ENCODE data around the gene NECAB2.

DNA sequence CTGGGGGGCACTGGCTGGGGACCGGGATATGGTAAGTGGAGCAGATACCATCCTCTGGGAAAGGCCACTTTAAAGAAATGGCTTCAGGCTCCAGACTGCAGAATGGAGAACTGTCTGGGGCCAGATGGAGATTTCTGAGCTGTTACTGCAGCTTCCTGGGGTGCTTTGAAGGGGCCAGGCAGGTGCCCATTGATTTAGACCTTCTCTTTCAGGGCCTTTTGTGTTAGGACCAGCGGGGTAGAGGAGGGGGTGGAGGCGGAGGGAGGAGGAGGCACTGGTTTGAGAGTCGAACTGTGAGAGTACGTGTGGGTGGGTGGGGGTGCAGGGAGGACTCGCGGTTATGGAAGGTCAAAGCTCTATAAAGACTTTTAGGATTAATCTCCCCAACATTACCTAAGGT lies 11.4 kb downstream of the NECAB2 start:
- TF ChIP-seq, protein P1, sequence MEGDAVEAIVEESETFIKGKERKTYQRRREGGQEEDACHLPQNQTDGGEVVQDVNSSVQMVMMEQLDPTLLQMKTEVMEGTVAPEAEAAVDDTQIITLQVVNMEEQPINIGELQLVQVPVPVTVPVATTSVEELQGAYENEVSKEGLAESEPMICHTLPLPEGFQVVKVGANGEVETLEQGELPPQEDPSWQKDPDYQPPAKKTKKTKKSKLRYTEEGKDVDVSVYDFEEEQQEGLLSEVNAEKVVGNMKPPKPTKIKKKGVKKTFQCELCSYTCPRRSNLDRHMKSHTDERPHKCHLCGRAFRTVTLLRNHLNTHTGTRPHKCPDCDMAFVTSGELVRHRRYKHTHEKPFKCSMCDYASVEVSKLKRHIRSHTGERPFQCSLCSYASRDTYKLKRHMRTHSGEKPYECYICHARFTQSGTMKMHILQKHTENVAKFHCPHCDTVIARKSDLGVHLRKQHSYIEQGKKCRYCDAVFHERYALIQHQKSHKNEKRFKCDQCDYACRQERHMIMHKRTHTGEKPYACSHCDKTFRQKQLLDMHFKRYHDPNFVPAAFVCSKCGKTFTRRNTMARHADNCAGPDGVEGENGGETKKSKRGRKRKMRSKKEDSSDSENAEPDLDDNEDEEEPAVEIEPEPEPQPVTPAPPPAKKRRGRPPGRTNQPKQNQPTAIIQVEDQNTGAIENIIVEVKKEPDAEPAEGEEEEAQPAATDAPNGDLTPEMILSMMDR (conservative IDR thresholded peaks at IDR 0.05; ENCODE audit: low read depth in 2 of 2): no peak
- TF ChIP-seq, protein P2, sequence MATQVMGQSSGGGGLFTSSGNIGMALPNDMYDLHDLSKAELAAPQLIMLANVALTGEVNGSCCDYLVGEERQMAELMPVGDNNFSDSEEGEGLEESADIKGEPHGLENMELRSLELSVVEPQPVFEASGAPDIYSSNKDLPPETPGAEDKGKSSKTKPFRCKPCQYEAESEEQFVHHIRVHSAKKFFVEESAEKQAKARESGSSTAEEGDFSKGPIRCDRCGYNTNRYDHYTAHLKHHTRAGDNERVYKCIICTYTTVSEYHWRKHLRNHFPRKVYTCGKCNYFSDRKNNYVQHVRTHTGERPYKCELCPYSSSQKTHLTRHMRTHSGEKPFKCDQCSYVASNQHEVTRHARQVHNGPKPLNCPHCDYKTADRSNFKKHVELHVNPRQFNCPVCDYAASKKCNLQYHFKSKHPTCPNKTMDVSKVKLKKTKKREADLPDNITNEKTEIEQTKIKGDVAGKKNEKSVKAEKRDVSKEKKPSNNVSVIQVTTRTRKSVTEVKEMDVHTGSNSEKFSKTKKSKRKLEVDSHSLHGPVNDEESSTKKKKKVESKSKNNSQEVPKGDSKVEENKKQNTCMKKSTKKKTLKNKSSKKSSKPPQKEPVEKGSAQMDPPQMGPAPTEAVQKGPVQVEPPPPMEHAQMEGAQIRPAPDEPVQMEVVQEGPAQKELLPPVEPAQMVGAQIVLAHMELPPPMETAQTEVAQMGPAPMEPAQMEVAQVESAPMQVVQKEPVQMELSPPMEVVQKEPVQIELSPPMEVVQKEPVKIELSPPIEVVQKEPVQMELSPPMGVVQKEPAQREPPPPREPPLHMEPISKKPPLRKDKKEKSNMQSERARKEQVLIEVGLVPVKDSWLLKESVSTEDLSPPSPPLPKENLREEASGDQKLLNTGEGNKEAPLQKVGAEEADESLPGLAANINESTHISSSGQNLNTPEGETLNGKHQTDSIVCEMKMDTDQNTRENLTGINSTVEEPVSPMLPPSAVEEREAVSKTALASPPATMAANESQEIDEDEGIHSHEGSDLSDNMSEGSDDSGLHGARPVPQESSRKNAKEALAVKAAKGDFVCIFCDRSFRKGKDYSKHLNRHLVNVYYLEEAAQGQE (IDR thresholded peaks at IDR 0.05; ENCODE audit: unreplicated experiment): no peak
- TF ChIP-seq EZH2 (IDR thresholded peaks at IDR 0.05; ENCODE audit: low read depth, unreplicated experiment) (no peak), POLR2AphosphoS5 (IDR thresholded peaks at IDR 0.05; ENCODE audit: low read depth) (no peak), EZH2phosphoT487 (IDR thresholded peaks at IDR 0.05; ENCODE audit: unreplicated experiment) (no peak), STAT1 (IDR thresholded peaks at IDR 0.05; ENCODE audit: unreplicated experiment) (no peak), JUNB (IDR thresholded peaks at IDR 0.05; ENCODE audit: unreplicated experiment) (no peak)

Measured in GM23338 (cell line).